GM10248 (cell line): ENCODE data around the gene TMEM123.

Experiments
- CTCF ChIA-PET: fragments of 300-600 bp; sonication (Branson Sonifier 250); formaldehyde crosslinking; extraction: SDS; loops from one replicate; lab custom pipeline; 2021; ENCODE audit warnings: antibody characterized with exemption; lab: Yijun Ruan, JAX
- POLR2A ChIA-PET: fragments of 350-650 bp; sonication (Branson Sonifier 250); formaldehyde crosslinking; extraction: SDS; loops from one replicate; lab custom pipeline; 2020; ENCODE audit warnings: antibody characterized with exemption; lab: Yijun Ruan, JAX
- DNase-seq: peaks from one replicate; pipeline ENCODE4 v3.0.0; 2012; ENCODE audit errors: extremely low spot score
- CTCF ChIP-seq: IDR thresholded peaks from 2 replicates; pipeline ENCODE4 v1.5.1; 2012; ENCODE audit warnings: mild to moderate bottlenecking, low read depth; ENCODE audit errors: extremely low read depth, missing control alignments, control extremely low read depth

Gene TMEM123

GRCh38 chr11:102430158-102430836, 22.3 kb downstream of the TMEM123 start:
- ChIA-PET POLR2A (interaction anchor here (0.6 to 1.4 kb wide), 5 partner anchors 9 to 44 kb away, joined by 3 to 5 read pairs (median 4); partner anchors contain the start of gene TMEM123), CTCF (interaction anchor here (0.9 to 2.3 kb wide), 14 partner anchors 9 to 182 kb away, joined by 3 to 13 read pairs (median 4); no protein-coding TSS in a partner anchor)
- DNase-seq, result peak; percentile 60
- no peak for TF ChIP-seq CTCF

GRCh38 chr11:102429691-102430090, 22.9 kb downstream of the TMEM123 start:
- CTCF ChIA-PET, result interaction anchor here (0.9 to 2.3 kb wide), 8 partner anchors 16 to 183 kb away, joined by 3 to 13 read pairs (median 5); no protein-coding TSS in a partner anchor

GRCh38 chr11:102429226-102429625, 23.3 kb downstream of the TMEM123 start:
- POLR2A ChIA-PET, result no interaction called here
- TF ChIP-seq CTCF, result no peak

More at GRCh38 chr11:102429691-102430090, 22.9 kb downstream of the TMEM123 start:
- DNase-seq, result no peak
- TF ChIP-seq CTCF, result no peak
- POLR2A ChIA-PET, result interaction anchor here (1.4 kb wide), 1 partner anchor 10 kb away, joined by 3 read pairs; no protein-coding TSS in a partner anchor

GRCh38 chr11:102428696-102429095, 23.9 kb downstream of the TMEM123 start:
- TF ChIP-seq CTCF, result no peak
- CTCF ChIA-PET, result interaction anchor here (1.3 to 1.9 kb wide), 3 partner anchors 10 to 184 kb away, joined by 4 to 8 read pairs (median 7); no protein-coding TSS in a partner anchor
- POLR2A ChIA-PET, result no interaction called here
- no peak for DNase-seq

More at GRCh38 chr11:102429226-102429625, 23.3 kb downstream of the TMEM123 start:
- DNase-seq, result no peak
- CTCF ChIA-PET, result interaction anchor here (1.4 kb wide), 1 partner anchor 183 kb away, joined by 8 read pairs; no protein-coding TSS in a partner anchor

- POLR2A ChIA-PET, result no interaction called here
These were observed 25.5 kb downstream of the TMEM123 start for GRCh38 chr11:102427068-102427467.

GRCh38 chr11:102426570-102426969, 26.0 kb downstream of the TMEM123 start:
- no peak for TF ChIP-seq CTCF
- ChIA-PET CTCF (interaction anchor here (0.9 to 2.2 kb wide), 8 partner anchors 18 to 187 kb away, joined by 3 to 11 read pairs (median 5); no protein-coding TSS in a partner anchor), POLR2A (no interaction called here)
- DNase-seq, result no peak

More at GRCh38 chr11:102427068-102427467, 25.5 kb downstream of the TMEM123 start:
- no peak for DNase-seq
- TF ChIP-seq CTCF, result no peak
- CTCF ChIA-PET, result interaction anchor here (1.2 to 2.2 kb wide), 7 partner anchors 18 to 186 kb away, joined by 3 to 11 read pairs (median 7); no protein-coding TSS in a partner anchor
